Stimulated activated naive CD4-positive, alpha-beta T cell treated with Interleukin-2 at 50 U/mL for 16 hours (primary cell): Measurements from ENCODE around the gene IL23R.

Experiments
- DNase-seq: peaks from one replicate; lab custom pipeline; 2025; lab: John Stamatoyannopoulos, UW

Gene IL23R

DNA sequence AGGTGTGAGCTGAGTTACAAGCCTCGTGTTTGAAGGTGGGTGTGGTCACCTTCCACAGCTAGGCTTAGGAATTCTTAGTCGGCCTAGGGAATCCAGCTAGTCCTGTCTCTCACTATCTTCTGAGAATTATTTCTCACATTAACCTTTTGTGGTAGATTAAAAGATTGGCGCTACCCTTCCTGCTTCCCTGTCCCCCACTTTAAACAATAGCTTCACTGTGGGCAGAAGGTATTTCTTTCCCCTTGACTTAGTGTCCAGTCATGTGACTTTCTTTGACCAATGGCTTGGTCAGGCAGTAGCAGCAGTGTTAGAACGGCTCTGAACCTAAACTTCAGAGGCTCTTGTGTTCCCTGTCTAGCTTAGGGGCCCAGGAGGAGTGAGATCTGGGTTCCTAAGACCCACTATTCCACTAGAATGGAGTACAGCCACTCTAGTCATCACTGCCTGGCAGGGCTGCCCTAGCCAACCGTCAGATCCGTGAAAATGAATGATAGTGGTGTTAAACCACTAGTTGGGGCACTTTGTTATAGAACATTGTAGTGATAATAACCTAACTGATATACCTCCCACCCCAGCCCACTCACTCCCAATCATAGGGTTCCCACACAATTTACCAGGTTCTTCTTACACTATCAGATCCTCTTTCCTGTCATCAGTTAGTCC is 17.6 kb upstream of the IL23R start:
- DNase-seq: no peak

DNA sequence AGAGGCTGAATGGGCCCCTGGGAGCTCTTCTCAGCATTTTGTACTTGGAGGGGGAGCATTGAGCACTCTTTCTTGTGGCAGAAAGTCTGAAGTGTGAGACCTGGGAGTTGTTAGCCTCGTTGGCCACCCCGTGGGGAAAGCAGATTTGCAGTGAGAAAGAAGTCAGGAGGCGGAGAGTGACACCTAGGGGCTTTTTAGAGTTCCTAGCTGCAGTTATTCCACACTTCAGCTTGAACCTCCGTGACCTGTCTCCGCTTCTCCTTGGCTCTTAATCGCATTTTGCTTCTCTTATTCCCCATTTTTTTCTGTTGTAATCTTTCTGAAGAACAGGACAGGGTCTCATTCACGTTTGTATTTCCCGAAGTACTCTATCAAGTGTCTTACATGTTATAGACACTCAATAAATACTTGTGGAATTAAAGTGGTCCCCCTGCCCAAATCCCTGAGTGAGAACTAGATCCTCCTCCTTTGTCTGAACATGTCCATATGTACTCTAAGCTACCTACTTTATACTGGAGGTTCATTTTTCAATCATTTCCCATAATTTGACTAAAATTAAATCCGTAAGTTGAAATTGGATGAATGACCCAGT is 17.0 kb upstream of the IL23R start:
- DNase-seq: peak; percentile 51

DNA sequence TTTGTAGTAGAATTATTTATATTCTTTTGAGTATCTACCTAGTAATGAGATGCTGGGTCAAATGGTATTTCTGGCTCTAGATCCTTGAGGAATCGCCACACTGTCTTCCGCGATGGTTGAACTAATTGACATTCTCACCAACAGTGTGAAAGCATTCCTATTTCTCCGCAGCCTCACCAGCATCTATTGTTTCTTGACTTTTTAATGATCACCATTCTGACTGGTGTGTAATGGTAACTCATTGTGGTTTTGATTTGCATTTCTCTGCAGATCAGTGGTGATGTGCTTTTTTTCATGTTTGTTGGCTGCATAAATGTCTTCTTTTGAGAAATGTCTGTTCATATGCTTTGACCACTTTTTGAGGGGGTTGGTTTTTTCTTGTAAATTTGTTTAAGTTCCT is 15.3 kb upstream of the IL23R start:
- no peak for DNase-seq

DNA sequence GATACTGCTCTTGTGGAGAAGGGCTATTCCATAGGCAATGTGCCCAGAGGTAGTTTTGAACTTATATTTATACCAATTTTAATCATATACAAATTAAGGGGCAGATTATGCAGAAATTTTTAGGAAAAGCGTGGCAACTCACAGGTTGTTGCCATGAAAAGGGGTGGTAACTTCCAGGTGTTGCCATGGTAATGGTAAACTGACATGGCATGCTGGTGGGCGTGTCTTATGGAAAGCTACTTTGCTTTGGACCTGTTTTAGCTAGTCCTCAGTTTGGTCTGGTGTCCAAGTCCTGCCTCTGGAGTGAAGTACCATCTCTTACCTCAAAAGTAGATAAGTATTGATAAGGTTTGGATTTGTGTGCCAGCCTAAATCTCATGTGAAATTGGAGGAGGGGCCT is 7.9 kb upstream of the IL23R start:
- DNase-seq: no peak

DNA sequence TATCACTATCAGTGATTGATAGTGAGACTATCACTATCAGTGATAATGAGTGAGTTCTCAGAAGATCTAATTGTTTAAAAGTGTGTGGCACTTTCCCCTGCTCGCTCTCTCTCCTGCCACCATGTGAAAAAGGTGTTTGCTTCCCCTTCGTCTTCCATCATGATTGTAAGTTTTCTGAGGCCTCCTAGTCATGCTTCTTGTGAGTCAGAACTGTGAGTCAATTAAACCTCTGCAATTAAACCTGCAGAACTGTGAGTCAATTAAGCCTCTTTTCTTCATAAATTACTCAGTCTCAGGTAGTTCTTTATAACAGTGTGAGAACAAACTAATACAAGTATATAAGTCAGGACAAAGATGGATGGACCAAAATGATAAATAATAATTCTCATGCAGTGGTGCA is 7.0 kb upstream of the IL23R start:
- DNase-seq: peak; percentile 28

DNA sequence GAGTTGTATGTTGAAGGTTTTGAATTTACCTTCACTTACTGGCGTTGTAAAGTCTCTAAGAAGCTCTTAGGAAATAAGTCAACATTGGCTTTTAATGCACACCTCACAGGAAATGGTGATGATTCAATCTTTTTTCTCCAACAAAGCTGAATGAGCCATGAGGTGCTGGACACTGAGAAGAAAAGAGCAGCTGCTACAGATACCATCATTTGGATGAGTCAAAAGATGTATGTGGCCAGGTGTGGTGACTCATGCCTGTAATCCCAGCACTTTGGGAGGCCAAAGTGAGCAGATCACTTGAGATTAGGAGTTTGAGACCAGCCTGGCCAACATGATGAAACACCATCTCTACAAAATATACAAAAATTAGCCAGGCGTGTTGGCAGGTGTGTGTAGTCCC is 3.3 kb upstream of the IL23R start:
- DNase-seq: peak; percentile 23

DNA sequence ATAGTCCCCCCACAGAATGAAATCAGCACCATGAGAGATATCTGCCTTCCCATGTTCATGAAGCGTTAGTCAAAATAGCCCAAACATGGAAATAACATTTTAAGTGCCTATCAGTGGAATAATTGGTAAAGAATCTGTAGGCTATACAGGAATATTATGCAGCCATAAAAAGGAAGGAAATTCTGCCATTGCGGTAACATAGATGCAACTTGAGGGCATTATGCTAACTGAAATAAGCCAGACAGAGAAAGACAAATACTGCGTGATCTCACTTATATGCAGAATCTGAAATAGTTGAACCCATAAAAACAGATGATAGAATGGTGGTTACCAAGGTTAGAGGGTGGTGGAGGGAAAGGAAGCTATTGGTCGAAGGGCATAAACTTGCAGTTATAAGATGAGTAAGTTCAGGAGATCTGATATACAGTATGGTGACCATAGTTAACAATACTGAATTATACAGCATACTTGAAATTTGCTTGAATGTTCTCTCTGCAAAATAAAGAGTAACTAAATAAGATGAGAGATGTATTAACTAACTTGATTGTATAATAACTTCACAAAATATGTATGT is 699 bp upstream of the IL23R start:
- DNase-seq: no peak

DNA sequence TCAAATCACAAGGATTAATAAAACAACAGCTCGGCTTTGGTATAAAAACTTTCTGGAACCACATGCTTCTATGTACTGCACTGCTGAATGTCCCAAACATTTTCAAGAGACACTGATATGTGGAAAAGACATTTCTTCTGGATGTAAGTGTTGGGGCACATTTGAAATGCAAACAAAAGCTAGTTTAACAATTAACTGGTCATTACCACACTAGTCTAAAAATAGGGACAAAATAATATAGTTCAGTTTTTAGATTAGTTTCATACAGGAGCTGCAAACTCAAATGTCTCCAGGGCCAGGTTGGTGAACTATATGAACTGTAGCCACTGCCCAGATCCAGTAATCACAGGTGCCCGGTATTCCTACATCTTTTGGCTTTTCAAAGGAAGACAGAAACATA is 3.2 kb downstream of the IL23R start:
- DNase-seq: no peak

DNA sequence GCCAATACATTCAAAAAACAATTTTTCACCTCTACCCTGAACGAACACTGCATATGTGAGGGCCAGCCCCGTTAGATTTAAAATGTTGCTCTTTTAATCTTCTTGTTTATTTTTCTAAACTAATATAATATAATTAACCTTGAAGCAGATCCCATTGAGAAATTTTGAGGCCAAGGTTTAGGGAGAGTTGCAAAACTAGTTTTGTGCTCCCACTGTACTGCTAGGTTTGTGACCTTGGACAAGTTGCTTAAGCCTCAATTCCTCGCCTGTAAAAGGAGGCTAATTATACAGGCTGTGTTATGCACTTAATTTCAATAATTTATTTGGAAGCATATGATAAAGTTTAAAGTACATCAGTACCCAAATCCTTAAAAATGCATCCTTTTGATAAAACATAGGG is 3.7 kb downstream of the IL23R start:
- no peak for DNase-seq

DNA sequence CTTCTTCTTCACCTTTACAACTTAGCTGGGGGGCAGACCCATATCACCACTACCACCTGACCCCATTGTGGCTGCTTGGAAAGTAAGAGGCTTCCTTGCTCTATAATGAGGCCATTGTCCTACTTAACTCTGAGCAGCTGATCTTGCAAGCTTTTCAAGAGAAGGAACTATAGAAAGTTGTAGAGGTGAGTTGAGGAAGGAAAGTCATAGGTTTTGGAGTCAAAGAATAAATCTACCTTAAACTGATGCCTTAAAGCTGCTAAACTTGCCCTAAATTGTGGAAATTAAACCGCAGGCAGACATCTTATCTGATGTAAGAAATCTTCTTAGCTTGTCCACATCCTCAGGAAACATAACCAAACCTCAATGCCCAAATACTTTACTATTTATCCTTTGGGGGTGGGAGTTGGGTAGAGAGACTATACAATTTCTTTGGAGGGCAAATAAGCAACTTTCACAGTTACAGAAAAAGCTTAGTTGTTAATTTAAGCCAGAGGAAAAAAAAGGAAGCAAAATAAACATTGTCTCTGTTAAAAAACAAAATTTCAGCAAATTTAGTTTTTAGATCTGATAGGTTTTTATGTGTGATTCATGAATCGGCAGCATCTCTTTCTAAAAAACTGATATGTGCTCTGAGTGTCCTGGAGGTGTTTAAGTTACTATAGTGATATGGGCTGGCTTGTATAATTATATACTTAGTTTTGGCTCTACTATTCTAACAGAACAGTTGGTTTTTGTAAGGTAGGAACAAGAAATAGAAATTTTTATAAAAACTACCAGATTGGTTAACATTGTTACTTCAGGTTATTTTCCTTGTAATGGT is 4.7 kb downstream of the IL23R start:
- no peak for DNase-seq

DNA sequence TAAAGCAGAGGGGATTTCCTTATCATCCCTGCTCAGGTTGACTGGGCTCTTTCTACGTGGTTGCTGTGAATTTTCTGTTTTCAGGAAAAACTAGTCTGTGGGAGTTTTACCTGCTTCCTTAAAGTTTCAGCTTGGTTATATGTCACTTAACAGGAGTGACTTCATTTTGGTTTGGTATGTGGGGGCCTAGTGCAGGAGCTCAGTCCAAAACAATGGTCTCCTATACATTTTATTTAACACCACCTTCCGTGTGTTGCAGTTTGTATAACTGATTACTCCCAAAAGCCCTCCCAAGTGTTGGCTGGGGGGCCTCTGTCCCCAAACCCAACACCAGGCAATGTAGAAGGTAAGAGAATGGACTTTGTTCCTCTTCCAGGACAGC is 5.3 kb downstream of the IL23R start:
- no peak for DNase-seq

DNA sequence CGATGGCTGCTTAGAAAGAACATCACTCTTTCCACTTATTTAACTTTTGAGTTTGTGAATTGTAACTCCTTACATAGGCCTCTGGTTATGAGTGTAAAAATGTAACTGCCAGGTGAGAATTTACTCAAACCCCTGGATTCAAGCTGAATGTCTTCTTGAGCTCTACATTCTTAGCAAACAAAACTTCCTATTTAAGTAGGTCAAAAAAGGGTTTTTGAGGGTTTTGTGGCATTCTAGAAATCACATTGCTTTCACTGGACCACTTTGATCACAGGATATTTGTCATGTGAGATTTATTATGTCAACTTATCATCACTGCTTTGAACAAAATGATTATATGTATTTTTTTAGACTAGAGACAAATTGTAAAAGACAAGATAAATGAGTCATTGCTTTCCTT is 5.7 kb downstream of the IL23R start:
- DNase-seq: no peak

DNA sequence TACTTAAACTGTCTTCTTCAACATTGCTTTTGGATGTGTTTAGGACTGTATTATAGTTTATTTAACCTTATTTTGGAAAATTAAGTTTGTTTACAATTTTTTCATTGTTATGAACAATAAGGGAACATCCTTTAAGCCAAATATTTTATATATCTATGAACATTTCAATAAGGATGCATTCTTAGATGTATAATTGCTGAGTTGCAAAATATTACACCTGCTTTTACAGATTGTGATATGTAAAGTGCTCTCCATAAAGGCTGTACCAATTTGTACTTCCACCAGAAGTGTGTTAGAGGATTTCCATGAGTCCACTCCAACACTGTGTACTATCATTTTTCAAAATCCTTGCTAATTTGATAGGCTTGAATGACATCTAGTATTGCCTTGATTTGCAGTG is 7.7 kb downstream of the IL23R start:
- no peak for DNase-seq

DNA sequence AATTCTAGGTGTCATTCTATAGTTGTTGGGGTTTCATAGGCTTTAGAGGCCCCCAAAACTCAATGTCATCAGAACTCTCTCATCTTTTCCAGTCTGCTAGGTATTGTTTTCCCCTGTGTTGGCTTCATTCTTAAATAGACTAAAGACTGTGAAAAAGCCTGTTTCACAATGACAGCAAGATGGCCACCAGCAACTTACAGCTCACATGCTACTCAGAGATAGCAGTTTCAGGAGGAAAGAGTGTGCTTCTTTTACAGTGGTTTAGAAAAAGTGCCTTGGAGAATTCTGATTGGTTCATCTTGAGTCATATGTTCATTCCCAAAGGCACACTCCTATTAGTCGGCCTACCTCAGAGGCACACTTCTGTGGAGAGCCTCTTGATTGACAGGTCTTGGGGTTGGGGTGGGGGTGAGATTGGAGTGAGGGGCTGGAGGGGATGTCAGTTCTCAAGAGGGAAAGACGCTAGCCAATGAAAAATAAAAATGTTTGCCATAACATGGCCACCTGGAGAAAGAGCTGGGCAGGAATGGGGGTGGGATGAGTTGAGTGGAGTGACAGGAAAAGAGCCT is 8.5 kb downstream of the IL23R start:
- DNase-seq: peak; percentile 21

DNA sequence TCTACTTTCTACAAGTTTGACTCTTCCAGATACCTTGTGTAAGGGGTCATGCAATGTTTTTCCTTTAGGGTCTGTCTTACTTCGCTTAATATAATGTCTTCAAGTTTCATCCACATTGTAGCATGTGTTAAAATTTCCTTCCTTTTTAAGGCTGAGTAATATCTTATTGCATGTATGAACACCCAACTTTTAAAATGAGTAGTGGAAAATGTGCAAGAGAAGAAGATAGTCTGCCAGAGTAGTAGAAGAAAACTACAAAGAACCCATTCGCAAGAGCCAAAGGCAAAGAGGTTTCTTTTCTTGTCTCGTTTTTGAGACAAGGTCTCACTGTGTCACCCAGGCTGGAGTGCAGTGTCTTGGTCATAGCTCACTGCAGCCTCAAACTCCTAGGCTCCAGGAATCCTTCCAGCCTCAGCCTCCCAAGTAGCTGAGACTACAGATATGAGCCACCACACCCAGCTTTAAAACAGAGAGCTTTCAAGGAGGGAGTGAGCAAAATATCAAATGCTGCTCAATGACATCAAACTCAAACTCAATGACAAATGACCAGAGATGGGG is 9.4 kb downstream of the IL23R start:
- no peak for DNase-seq

DNA sequence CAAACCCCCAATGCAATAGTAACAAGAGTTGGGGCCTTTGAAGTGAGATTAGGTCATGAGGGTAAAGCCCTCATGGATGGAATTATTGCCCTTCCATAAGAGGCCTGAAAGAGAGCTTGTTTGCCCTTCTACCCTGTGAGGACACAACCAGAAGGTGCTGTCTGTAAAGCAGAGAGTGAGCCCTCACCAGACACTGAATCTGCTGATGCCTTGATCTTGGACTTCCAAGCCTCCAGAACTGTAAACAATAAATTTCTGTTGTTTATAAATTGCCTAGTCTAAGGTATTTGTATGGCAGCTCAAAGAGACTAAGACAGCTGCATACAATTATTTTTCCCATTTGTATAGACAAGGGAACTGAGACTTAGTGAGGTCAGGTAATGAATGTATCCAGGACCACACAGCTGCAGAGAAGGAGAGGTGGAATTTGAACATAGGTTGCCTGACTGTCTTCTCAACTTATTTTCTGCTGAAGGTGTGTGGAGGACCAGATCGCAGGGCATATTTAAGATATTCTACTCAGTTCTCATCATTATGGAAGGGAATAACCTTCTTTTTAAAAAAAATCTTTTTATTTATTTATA is 18.7 kb downstream of the IL23R start:
- no peak for DNase-seq

DNA sequence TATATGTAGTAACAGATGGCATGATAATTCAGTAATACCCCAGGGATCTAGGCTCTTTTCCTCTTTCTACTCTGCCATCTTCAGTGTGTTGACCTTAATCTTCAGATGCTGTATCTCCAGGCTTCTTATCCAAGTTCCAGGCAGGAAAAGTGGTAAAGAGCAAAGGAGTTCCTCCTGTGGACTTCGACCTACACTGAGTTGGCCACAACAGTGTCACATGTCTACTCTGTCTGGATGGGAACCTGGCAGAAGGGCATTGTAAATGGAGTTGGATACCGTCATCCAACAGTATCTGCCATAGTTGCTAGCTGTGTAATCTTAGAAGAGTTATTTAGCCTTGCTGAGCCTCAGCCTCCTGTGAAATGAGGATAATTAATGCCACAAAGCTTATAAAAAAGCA is 21.9 kb downstream of the IL23R start:
- no peak for DNase-seq

DNA sequence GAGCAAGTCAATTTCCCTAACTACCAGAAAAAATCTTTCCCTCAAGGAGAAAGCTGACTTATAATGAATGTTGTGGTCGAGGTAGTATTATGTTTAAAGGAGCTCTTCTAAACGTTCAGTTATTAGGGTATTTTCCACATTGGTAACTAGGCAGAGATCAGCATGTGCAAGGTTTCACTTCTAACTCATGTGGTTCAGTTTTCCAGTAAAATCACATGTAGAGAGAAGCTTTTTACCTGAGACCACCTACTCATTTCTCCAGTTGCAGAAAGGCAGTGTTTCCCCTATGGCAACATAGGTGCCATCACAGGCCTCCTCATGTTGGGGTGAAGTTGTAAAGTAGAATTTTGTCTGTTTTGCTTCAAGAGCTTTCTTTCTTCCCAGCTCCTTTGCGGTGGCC is 23.7 kb downstream of the IL23R start:
- no peak for DNase-seq

DNA sequence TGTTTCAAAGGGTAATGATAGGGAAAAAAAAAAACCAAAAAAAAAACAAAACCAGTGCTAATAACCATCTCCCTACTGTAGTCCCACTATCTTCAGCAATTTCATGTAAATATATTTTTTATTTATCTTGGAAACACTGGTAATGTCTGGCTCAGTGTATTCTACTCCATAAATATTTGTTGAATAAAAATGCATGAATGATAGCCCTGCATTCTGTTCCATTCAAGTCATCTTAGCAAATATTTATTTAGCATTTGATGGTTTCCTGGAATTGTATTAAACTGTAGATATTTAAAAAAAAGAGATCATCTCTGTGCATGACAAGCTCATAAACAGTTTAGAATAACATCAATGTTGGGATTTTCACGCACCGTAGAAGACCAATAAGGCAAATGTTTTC is 24.2 kb downstream of the IL23R start:
- DNase-seq: no peak

DNA sequence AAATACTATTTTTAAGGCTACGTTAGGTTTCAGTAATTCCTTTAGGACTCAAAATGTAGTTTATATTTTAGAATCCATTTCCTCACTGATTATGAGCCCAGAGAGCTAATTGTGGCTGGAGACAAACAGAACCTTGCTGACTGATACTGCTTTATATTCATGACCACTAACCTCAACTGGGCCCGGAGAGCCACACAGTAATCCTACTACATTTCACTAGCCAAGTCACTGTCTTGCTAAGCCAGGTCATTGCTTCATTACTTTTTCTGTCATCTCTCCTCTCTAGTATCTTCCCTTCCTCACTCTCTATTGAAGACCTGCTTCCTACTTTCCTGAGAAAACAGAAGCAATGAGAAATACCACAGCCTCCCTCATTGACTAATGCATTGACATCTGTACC is 24.7 kb downstream of the IL23R start:
- no peak for DNase-seq

DNA sequence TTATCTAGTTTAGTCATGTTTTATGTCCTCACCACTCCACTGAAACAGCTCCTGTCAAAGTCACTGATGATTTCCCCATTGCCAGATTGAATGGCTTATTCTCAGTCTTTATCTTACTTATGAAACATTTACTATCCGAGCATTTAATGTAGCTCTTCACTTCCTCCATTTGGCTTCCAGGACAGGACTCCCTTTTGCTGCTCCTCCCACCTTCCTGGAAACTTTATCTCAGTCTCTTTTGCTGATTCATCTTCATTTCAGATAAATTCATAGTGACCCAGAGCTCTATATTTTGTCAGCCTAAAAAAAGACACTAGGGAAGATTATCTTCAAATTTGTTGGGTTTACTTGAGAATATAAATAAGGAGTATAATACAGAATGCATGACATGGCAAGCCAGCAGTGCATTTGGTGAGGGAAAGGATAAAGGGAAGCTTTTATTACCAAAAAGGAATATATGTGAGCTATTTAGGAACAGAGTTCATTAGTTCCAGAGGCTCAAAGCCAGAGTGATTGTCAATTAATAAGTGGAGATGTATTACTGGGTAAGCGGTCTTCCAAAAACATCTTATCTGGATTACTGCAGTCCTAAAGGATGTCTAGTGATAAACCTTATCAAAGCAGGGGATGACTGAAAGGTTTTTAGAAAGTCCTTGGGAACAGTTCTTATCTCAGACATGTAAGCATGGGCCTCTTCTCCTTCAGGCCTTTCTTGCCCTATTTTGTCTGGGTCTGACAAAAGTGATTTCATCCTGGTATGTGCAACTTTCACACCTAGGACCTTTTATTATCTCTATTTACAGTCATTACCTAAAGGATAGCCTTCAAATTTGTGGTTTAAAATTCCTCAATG is 25.6 kb downstream of the IL23R start:
- DNase-seq: no peak
